K562 (cell line): ENCODE measurements around the gene CFAP251.

Experiments used
- CEBPB ChIP-seq: fragments of 450-650 bp; IDR thresholded peaks from 2 replicates; pipeline ENCODE4 v1.6.1; 2016; ENCODE audit warnings: missing genetic modification characterization, missing compliant biosample characterization
- MAFF ChIP-seq: IDR thresholded peaks from 2 replicates; pipeline ENCODE4 v1.6.1; 2012; ENCODE audit warnings: low read length, improper control_type of control experiment
- POLR2H ChIP-seq: IDR thresholded peaks from 2 replicates; pipeline ENCODE4 v1.6.1; 2016; ENCODE audit warnings: missing genetic modification characterization, low read depth, mild to moderate bottlenecking, control low read depth, missing compliant biosample characterization, moderate library complexity
- YY1 ChIP-seq, 3 experiments: IDR thresholded peaks; 2 replicates each; pipeline ENCODE4 v1.6.1; 2011; ENCODE audit warnings: low read length in 2 of 3, mild to moderate bottlenecking in 2 of 3, moderate library complexity in 2 of 3, borderline replicate concordance in 1 of 3, control low read depth in 1 of 3, low read depth in 1 of 3; ENCODE audit not compliant: insufficient read depth in 3 of 3, insufficient replicate concordance in 2 of 3, control insufficient read depth in 1 of 3, insufficient read length in 1 of 3; ENCODE audit errors: extremely low read depth in 1 of 3
- ZNF75A ChIP-seq: fragments of 450-650 bp; formaldehyde crosslinking; IDR thresholded peaks from 2 replicates; pipeline ENCODE4 v1.4.0; 2020; ENCODE audit warnings: mild to moderate bottlenecking
- TF ChIP-seq, protein P1 (sequence below): fragments of 450-650 bp; conservative IDR thresholded peaks from 2 replicates; pipeline ENCODE4 v1.6.1; 2016; ENCODE audit warnings: missing genetic modification characterization, low read depth, mild to moderate bottlenecking, control low read depth, missing compliant biosample characterization
- TF ChIP-seq, protein P2 (sequence below): fragments of 250-450 bp; sonication (Bioruptor Pico); IDR thresholded peaks from 2 replicates; pipeline ENCODE4 v1.6.1; 2021; ENCODE audit warnings: mild to moderate bottlenecking
- TF ChIP-seq, protein P3 (sequence below), 3 experiments: IDR thresholded peaks in 2 of 3; conservative IDR thresholded peaks in 1 of 3; 2 replicates each; pipeline ENCODE4 v1.5.1; 2011 to 2012; ENCODE audit warnings: low read length in 3 of 3, mild to moderate bottlenecking in 3 of 3, control low read depth in 2 of 3, improper control_type of control experiment in 1 of 3, inconsistent platforms in 1 of 3, low read depth in 1 of 3, mixed read lengths in 1 of 3, moderate library complexity in 1 of 3; ENCODE audit not compliant: insufficient read depth in 2 of 3
- TF ChIP-seq, protein P4 (sequence below), 2 experiments: fragments of 450-650 bp in 1 of 2; sonication (generic) in 1 of 2; formaldehyde crosslinking in 1 of 2; IDR thresholded peaks in 1 of 2; conservative IDR thresholded peaks in 1 of 2; 2 replicates each; pipeline versions ENCODE4 v1.6.1 to v1.8.1; 2016 to 2023; ENCODE audit warnings: mild to moderate bottlenecking in 2 of 2, moderate library complexity in 2 of 2, inconsistent platforms in 1 of 2, missing genetic modification reagents in 1 of 2

DNA sequence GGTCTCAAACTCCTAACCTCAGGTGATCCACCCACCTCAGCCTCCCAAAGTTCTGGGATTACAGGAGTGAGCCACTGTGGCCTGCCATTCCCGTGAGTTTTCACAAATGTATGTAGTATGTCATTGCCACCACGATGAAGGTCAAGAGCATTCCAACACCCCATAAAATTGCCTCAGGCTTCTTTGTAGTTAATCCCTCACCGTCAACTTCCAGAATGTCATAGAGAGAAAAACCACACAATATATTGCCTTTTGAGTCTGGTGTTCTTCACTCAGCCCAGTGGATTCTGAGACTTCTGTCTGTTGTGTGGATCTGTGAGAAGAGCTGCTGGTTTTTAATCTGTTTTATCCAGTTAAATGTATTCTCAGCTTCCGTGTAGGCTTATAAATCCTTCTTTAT is 12.6 kb upstream of the CFAP251 start:
- TF ChIP-seq, protein P1, sequence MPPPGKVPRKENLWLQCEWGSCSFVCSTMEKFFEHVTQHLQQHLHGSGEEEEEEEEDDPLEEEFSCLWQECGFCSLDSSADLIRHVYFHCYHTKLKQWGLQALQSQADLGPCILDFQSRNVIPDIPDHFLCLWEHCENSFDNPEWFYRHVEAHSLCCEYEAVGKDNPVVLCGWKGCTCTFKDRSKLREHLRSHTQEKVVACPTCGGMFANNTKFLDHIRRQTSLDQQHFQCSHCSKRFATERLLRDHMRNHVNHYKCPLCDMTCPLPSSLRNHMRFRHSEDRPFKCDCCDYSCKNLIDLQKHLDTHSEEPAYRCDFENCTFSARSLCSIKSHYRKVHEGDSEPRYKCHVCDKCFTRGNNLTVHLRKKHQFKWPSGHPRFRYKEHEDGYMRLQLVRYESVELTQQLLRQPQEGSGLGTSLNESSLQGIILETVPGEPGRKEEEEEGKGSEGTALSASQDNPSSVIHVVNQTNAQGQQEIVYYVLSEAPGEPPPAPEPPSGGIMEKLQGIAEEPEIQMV (tag), result no peak
- TF ChIP-seq, protein P2, sequence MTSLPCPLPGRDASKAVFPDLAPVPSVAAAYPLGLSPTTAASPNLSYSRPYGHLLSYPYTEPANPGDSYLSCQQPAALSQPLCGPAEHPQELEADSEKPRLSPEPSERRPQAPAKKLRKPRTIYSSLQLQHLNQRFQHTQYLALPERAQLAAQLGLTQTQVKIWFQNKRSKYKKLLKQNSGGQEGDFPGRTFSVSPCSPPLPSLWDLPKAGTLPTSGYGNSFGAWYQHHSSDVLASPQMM, result no peak
- TF ChIP-seq MAFF (no peak), CEBPB (no peak), YY1 (IDR thresholded peaks at IDR 0.05; ENCODE audit: borderline replicate concordance in 1 of 3, control insufficient read depth in 1 of 3, extremely low read depth in 1 of 3, insufficient read depth in 3 of 3, insufficient read length in 1 of 3, insufficient replicate concordance in 2 of 3, low read depth in 1 of 3, low read length in 2 of 3) (no peak), POLR2H (tag) (no peak), ZNF75A (no peak)
- TF ChIP-seq, protein P3, sequence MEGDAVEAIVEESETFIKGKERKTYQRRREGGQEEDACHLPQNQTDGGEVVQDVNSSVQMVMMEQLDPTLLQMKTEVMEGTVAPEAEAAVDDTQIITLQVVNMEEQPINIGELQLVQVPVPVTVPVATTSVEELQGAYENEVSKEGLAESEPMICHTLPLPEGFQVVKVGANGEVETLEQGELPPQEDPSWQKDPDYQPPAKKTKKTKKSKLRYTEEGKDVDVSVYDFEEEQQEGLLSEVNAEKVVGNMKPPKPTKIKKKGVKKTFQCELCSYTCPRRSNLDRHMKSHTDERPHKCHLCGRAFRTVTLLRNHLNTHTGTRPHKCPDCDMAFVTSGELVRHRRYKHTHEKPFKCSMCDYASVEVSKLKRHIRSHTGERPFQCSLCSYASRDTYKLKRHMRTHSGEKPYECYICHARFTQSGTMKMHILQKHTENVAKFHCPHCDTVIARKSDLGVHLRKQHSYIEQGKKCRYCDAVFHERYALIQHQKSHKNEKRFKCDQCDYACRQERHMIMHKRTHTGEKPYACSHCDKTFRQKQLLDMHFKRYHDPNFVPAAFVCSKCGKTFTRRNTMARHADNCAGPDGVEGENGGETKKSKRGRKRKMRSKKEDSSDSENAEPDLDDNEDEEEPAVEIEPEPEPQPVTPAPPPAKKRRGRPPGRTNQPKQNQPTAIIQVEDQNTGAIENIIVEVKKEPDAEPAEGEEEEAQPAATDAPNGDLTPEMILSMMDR (IDR thresholded peaks at IDR 0.05 in 2 of 3, conservative IDR thresholded peaks at IDR 0.05 in 1 of 3; ENCODE audit: insufficient read depth in 2 of 3, low read depth in 1 of 3, low read length in 3 of 3), result no peak
- TF ChIP-seq, protein P4, sequence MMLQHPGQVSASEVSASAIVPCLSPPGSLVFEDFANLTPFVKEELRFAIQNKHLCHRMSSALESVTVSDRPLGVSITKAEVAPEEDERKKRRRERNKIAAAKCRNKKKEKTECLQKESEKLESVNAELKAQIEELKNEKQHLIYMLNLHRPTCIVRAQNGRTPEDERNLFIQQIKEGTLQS (IDR thresholded peaks at IDR 0.05), result no peak
- TF ChIP-seq, protein P4 (CRISPR knock-in tag; conservative IDR thresholded peaks at IDR 0.05), result no peak
